Measurements from ENCODE around the gene CRTC2. TPM values are rescaled to one million over a fixed set of nuclear protein-coding genes. Genes with fewer than 3 reads are reported as not detected.
"Not testable (repeated sequence)": the region's sequence is repeated elsewhere in the genome, so short reads cannot be mapped to it uniquely, and the experiment has no call there.

The CRTC2 gene
- total RNA-seq, 3 donors from 2014 or later, result 30.0 to 47.3 (median 47.1) TPM

- ATAC-seq (peak; percentile 3), DNase-seq (no peak)
- H3K4me1 ChIP-seq (ENCODE audit: low read depth), result peaks cover 7% of the 10 kb centered on the region
- H3K4me3 ChIP-seq, result no peak overlapping the region
- H3K36me3 ChIP-seq (ENCODE audit: low read depth), result no peaks in the 10 kb centered on the region
- no peak for TF ChIP-seq CTCF (IDR thresholded peaks at IDR 0.05)
- intact Hi-C loops (cut with DNase I, micrococcal nuclease), result loop anchor here (5.0 to 10.0 kb wide), 3 partner anchors 183 to 311 kb away; partner anchors contain the start of genes ILF2 (in 1 of the 2) and NPR1 (in 1 of the 2)
- H3K9me3 ChIP-seq, result no peaks in the 10 kb centered on the region
Measured at GRCh38 chr1:153985341-153985912, 27.0 kb upstream of the CRTC2 start.

- DNase-seq, result no peak
- H3K36me3 ChIP-seq (ENCODE audit: low read depth), result no peaks in the 10 kb centered on the region
- no peak overlapping the region for H3K4me3 ChIP-seq
- peaks cover 7% of the 10 kb centered on the region for H3K4me1 ChIP-seq (ENCODE audit: low read depth)
- no peak for ATAC-seq
- intact Hi-C loops (cut with DNase I, micrococcal nuclease), result loop anchor here in 1 of 2 donors (10.0 kb wide), 2 partner anchors 190 to 310 kb away; partner anchors contain the start of genes ILF2 and NPR1
- no peak for TF ChIP-seq CTCF (IDR thresholded peaks at IDR 0.05)
- H3K9me3 ChIP-seq, result no peaks in the 10 kb centered on the region
Measured at GRCh38 chr1:153984123-153984894, 25.9 kb upstream of the CRTC2 start.

- H3K9me3 ChIP-seq, result not testable (repeated sequence)
- intact Hi-C loops (cut with DNase I, micrococcal nuclease), result loop anchor here in 1 of 2 donors (10.0 kb wide), 2 partner anchors 187 to 307 kb away; partner anchors contain the start of genes ILF2 and NPR1
Measured at GRCh38 chr1:153981735-153982134, 23.3 kb upstream of the CRTC2 start.

GRCh38 chr1:153979091-153979490 lies 20.7 kb upstream of the CRTC2 start:
- H3K36me3 ChIP-seq (ENCODE audit: low read depth); H3K9me3 ChIP-seq; ATAC-seq; intact Hi-C loops (cut with DNase I, micrococcal nuclease); H3K4me3 ChIP-seq; DNase-seq: not testable (repeated sequence)
- H3K4me1 ChIP-seq (ENCODE audit: low read depth), result peaks cover 19% of the 10 kb centered on the region

More at GRCh38 chr1:153981735-153982134, 23.3 kb upstream of the CRTC2 start:
- ATAC-seq; DNase-seq; H3K4me3 ChIP-seq; H3K4me1 ChIP-seq (ENCODE audit: low read depth); H3K36me3 ChIP-seq (ENCODE audit: low read depth): not testable (repeated sequence)

- H3K4me3 ChIP-seq, result peak overlapping the region; percentile 98
- intact Hi-C loops (cut with DNase I, micrococcal nuclease), result no loop called here
- no peaks in the 10 kb centered on the region for H3K36me3 ChIP-seq (ENCODE audit: low read depth)
- H3K4me1 ChIP-seq (ENCODE audit: low read depth), result peaks cover 19% of the 10 kb centered on the region
- ATAC-seq, result peak; percentile 2
- H3K9me3 ChIP-seq, result no peaks in the 10 kb centered on the region
- no peak for TF ChIP-seq CTCF (IDR thresholded peaks at IDR 0.05)
- no peak for DNase-seq
Measured at GRCh38 chr1:153978274-153978909, 20.0 kb upstream of the CRTC2 start.

- intact Hi-C loops (cut with DNase I, micrococcal nuclease), result no loop called here
- peak; percentile 97 for ATAC-seq
Measured at GRCh38 chr1:153977250-153978240, 19.1 kb upstream of the CRTC2 start, which contains the start of gene JTB. Gene JTB, minus strand, starts transcription at chr1:153977674. Its CDS starts 422 bp downstream, at chr1:153977252.

More at GRCh38 chr1:153977250-153978240, 19.1 kb upstream of the CRTC2 start, which contains the start of gene JTB:
- DNase-seq, result peak; percentile 91 to 96 (median 94)
- Histone ChIP-seq H3K9me3 (no peaks in the 10 kb centered on the region), H3K4me1 (ENCODE audit: low read depth) (peaks cover 19% of the 10 kb centered on the region), H3K4me3 (peak within 1 kb of the TSS; percentile 98), H3K36me3 (ENCODE audit: low read depth) (no peaks in the 10 kb centered on the region)
- peak; percentile 12 for TF ChIP-seq CTCF (IDR thresholded peaks at IDR 0.05)
